AG09319 (cell line): Measurements from ENCODE around the gene GULP1.

Source experiments
- DNase-seq: peaks from one replicate; pipeline ENCODE4 v3.0.0-alpha.2; 2010; ENCODE audit warnings: low read depth; ENCODE audit errors: extremely low read depth
- CTCF ChIP-seq: IDR thresholded peaks from 2 replicates; pipeline ENCODE4 v1.5.1; 2011; ENCODE audit warnings: low read depth, mild to moderate bottlenecking, inconsistent platforms, low read length, moderate library complexity

The GULP1 gene

GRCh38 chr2:188338463-188338862, 46.8 kb downstream of the GULP1 start:
- no peak for DNase-seq
- no peak for TF ChIP-seq CTCF

GRCh38 chr2:188340257-188340656, 48.6 kb downstream of the GULP1 start:
- no peak for DNase-seq
- no peak for TF ChIP-seq CTCF

DNA sequence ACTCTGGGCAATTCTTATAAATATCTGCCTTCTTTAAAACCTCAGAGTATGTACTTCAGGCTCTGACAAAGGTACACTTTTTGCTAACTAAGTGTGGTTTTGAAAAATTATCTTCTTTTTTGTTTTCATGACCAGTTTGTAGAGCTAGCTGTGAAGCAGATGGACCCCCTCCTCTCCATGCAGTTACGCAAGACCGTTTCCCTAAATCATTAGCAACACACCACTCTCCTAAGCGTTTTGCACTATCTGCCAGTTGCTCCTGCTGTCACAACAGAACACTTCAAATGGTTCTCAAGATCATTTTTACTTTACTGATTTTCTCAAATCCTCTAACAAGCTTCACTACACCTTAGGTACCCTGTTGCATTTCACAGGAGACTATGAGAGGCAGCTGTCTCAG, 53.3 kb downstream of the GULP1 start:
- TF ChIP-seq CTCF, result no peak
- DNase-seq, result no peak

- DNase-seq, result no peak
- no peak for TF ChIP-seq CTCF
These were observed 53.8 kb downstream of the GULP1 start for GRCh38 chr2:188345426-188345825.

DNA sequence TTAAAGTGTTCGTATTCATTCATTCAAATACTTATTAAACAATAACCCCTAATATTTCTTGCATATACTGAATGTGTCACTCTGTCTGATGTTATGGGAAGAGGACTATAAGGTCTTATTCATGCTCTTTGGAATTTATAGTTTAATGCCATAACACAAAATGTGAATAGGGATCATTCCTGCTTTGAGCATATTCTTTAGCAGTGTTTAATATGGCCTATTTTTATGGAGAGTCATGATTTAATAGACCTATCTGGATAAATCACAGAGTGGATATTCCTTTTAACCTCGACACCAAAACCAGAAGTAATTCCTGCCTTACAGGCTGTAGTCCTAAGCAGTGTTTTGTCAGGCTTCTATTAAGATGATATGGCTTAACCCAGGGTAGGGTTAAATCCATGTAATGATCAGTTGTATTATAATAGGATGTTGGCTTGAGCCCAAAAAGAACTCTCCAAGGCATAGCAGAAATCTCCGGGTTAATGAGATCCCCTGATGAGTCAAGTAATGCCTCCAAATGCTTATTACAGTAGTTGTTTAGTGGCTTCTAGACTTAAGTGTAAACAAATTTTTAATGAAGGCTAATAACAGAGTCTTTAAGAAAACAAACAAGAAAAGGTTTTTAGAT, 54.3 kb downstream of the GULP1 start:
- no peak for DNase-seq
- no peak for TF ChIP-seq CTCF

- DNase-seq, result no peak
- no peak for TF ChIP-seq CTCF
These were observed 57.3 kb downstream of the GULP1 start for GRCh38 chr2:188349019-188349418.

- TF ChIP-seq CTCF, result no peak
- DNase-seq, result no peak
These were observed 61.6 kb downstream of the GULP1 start for GRCh38 chr2:188353282-188353681.
